HG02938 (cell line): ENCODE data around the gene IGSF23.

Experiments used
- ATAC-seq: cut with Tn5 transposase; IDR thresholded peaks from one replicate; pipeline ENCODE4 v1.9.1; 2021; ENCODE audit warnings: mild to moderate bottlenecking, moderate library complexity; ENCODE audit not compliant: unreplicated experiment

Gene IGSF23

GRCh38 chr19:44636439-44637389 is 23.4 kb downstream of the IGSF23 start:
- ATAC-seq = no peak

GRCh38 chr19:44637390-44637764 is 24.0 kb downstream of the IGSF23 start:
- no peak for ATAC-seq

GRCh38 chr19:44640518-44640917 is 27.2 kb downstream of the IGSF23 start:
- ATAC-seq = no peak

- no peak for ATAC-seq
Observed at GRCh38 chr19:44641501-44642265, 28.3 kb downstream of the IGSF23 start.

GRCh38 chr19:44642377-44642776 is 29.0 kb downstream of the IGSF23 start:
- ATAC-seq = no peak

GRCh38 chr19:44643605-44644401 is 30.4 kb downstream of the IGSF23 start, which contains the start of gene PVR:
Gene PVR, plus strand, starts transcription at chr19:44643910. Its CDS starts 187 bp downstream, at chr19:44644097.
- no peak for ATAC-seq

- ATAC-seq = no peak
Observed at GRCh38 chr19:44644402-44645016, 31.1 kb downstream of the IGSF23 start.

GRCh38 chr19:44645407-44646048 is 32.2 kb downstream of the IGSF23 start:
- ATAC-seq = no peak

- no peak for ATAC-seq
Observed at GRCh38 chr19:44646049-44646416, 32.7 kb downstream of the IGSF23 start.

GRCh38 chr19:44647144-44647543 is 33.8 kb downstream of the IGSF23 start:
- ATAC-seq = no peak

- no peak for ATAC-seq
Observed at GRCh38 chr19:44648631-44649251, 35.4 kb downstream of the IGSF23 start.

GRCh38 chr19:44649578-44650145 is 36.3 kb downstream of the IGSF23 start:
- no peak for ATAC-seq

- no peak for ATAC-seq
Observed at GRCh38 chr19:44653343-44653742, 40.0 kb downstream of the IGSF23 start.

GRCh38 chr19:44653977-44654774 is 40.8 kb downstream of the IGSF23 start:
- peak; percentile 82 for ATAC-seq

GRCh38 chr19:44657211-44657921 is 44.0 kb downstream of the IGSF23 start:
- no peak for ATAC-seq

- ATAC-seq = no peak
Observed at GRCh38 chr19:44658069-44658733, 44.8 kb downstream of the IGSF23 start.

GRCh38 chr19:44660081-44660480 is 46.7 kb downstream of the IGSF23 start:
- no peak for ATAC-seq
